HCT116 (cell line): ENCODE results near the gene OCEL1. TPM values are rescaled to one million over a fixed set of nuclear protein-coding genes. Genes with fewer than 3 reads are reported as not detected.
A peak's percentile ranks its signal among the peaks of the same experiment; 100 is the strongest.

ENCODE experiments used
- ATAC-seq: fragments of 200-7000 bp; cut with Tn5 transposase; 2 replicates; pipeline ENCODE4 v1.9.1; 2020; ENCODE audit warnings: mild to moderate bottlenecking, moderate library complexity
- BruUV-seq: library from RNA; stranded (reverse); fragments of 400-500 nt; replicated peaks from 2 replicates; lab custom pipeline; 2021; lab: Mats Ljungman, UMichigan
- CTCF ChIA-PET: fragments of 300-600 bp; sonication (Branson Sonifier 250); formaldehyde crosslinking; loops from one replicate; lab custom pipeline; 2021; ENCODE audit warnings: antibody characterized with exemption; lab: Charles Lee
- POLR2A ChIA-PET: fragments of 300-600, 350-600 bp; sonication (Branson Sonifier 250); formaldehyde crosslinking; loops from one replicate; lab custom pipeline; 2021; ENCODE audit warnings: antibody characterized with exemption; lab: Charles Lee
- RAD21 ChIA-PET, 2 experiments: fragments of 300-600 bp; sonication (Branson Sonifier 250); formaldehyde crosslinking; loops; one replicate each; lab custom pipeline; 2023; ENCODE audit warnings: low total read pairs in 2 of 2; ENCODE audit not compliant: uncharacterized antibody in 2 of 2, unreplicated experiment in 2 of 2, low non-redundant PET in 1 of 2; lab: Charles Lee
- DNase-seq: peaks from one replicate; pipeline ENCODE4 v3.0.0-alpha.2; 2010; ENCODE audit warnings: low read depth, low spot score
- H2AFZ ChIP-seq: fragments of 200-600 bp; shearing (Covaris generic), sonication (generic); 2 replicates; pipeline ENCODE4 v1.6.1; 2017; ENCODE audit warnings: low read depth, mixed run types, mixed read lengths, antibody characterized with exemption, low read length; ENCODE audit not compliant: poor library complexity, severe bottlenecking
- H3K27ac ChIP-seq: 2 replicates; pipeline ENCODE4 v1.5.1; 2012; ENCODE audit warnings: low read depth, low read length
- H3K27me3 ChIP-seq: fragments of 200-600 bp; sonication (generic); 2 replicates; pipeline ENCODE4 v1.6.1; 2016; ENCODE audit warnings: mixed run types, low read length, mixed read lengths; ENCODE audit not compliant: insufficient read depth
- H3K36me3 ChIP-seq, 2 experiments: fragments of 200-500 bp in 1 of 2; fragments of 200-600 bp in 1 of 2; sonication (Bioruptor generic) in 1 of 2; sonication (generic) in 1 of 2; 2 replicates each; pipeline versions ENCODE4 v1.5.1 to v1.6.1; 2014 to 2016; ENCODE audit warnings: low read length in 2 of 2, inconsistent platforms in 1 of 2, mixed read lengths in 1 of 2, mixed run types in 1 of 2; ENCODE audit not compliant: insufficient read depth in 2 of 2, control insufficient read depth in 1 of 2
- H3K4me1 ChIP-seq, 2 experiments: fragments of 200-600 bp in 1 of 2; sonication (generic) in 1 of 2; 2 replicates each; pipeline versions ENCODE4 v1.5.1 to v1.6.1; 2012 to 2017; ENCODE audit warnings: low read length in 2 of 2, inconsistent platforms in 1 of 2, mild to moderate bottlenecking in 1 of 2, mixed read lengths in 1 of 2, mixed run types in 1 of 2, moderate library complexity in 1 of 2; ENCODE audit not compliant: insufficient read depth in 2 of 2, control insufficient read depth in 1 of 2
- H3K4me2 ChIP-seq: fragments of 200-600 bp; sonication (generic); 2 replicates; pipeline ENCODE4 v1.6.1; 2017; ENCODE audit warnings: mixed run types, low read length, mixed read lengths
- H3K4me3 ChIP-seq, 2 experiments: fragments of 200-600 bp in 1 of 2; sonication (generic) in 1 of 2; replicated peaks in 1 of 2; 2 replicates each; pipeline ENCODE4 v1.5.1; 2011 to 2016; ENCODE audit warnings: low read length in 2 of 2, control low read depth in 1 of 2, low read depth in 1 of 2, mild to moderate bottlenecking in 1 of 2, mixed read lengths in 1 of 2, mixed run types in 1 of 2
- H3K79me2 ChIP-seq: fragments of 200-600 bp; sonication (generic); 2 replicates; pipeline ENCODE4 v1.6.1; 2017; ENCODE audit warnings: mild to moderate bottlenecking, mixed run types, low read length, moderate library complexity, mixed read lengths; ENCODE audit not compliant: insufficient read depth
- H3K9ac ChIP-seq: fragments of 200-600 bp; sonication (generic); 2 replicates; pipeline ENCODE4 v1.6.1; 2016; ENCODE audit warnings: low read length, mixed read lengths
- H3K9me2 ChIP-seq: fragments of 200-600 bp; sonication (generic), shearing (Covaris generic); 2 replicates; pipeline ENCODE4 v1.6.1; 2017; ENCODE audit warnings: mixed run types, mild to moderate bottlenecking, moderate library complexity; ENCODE audit not compliant: insufficient read depth
- H3K9me3 ChIP-seq, 2 experiments: fragments of 200-500 bp in 1 of 2; fragments of 200-600 bp in 1 of 2; sonication (Bioruptor generic) in 1 of 2; sonication (generic) in 1 of 2; 2 replicates each; pipeline ENCODE4 v1.6.1; 2014 to 2017; ENCODE audit warnings: low read length in 2 of 2, mixed read lengths in 2 of 2, inconsistent platforms in 1 of 2, low read depth in 1 of 2, mild to moderate bottlenecking in 1 of 2, mixed run types in 1 of 2, moderate library complexity in 1 of 2; ENCODE audit not compliant: control insufficient read depth in 1 of 2, insufficient read depth in 1 of 2
- H4K20me1 ChIP-seq: fragments of 200-600 bp; sonication (generic), shearing (Covaris generic); 2 replicates; pipeline ENCODE4 v1.6.1; 2017; ENCODE audit warnings: mixed run types, mild to moderate bottlenecking, moderate library complexity; ENCODE audit not compliant: insufficient read depth
- CEBPB ChIP-seq: IDR thresholded peaks from 2 replicates; pipeline ENCODE4 v1.6.1; 2012; ENCODE audit warnings: low read depth
- EGR1 ChIP-seq: IDR thresholded peaks from 2 replicates; pipeline ENCODE4 v1.6.1; 2012; ENCODE audit warnings: low read depth
- ELF1 ChIP-seq: IDR thresholded peaks from 2 replicates; pipeline ENCODE4 v1.6.1; 2012; ENCODE audit warnings: low read depth, borderline replicate concordance
- EZH2 ChIP-seq: fragments of 200-600 bp; sonication (generic); IDR thresholded peaks from 2 replicates; pipeline ENCODE4 v1.6.1; 2017; ENCODE audit warnings: antibody characterized with exemption, mixed run types
- FOSL1 ChIP-seq: IDR thresholded peaks from 2 replicates; pipeline ENCODE4 v1.6.1; 2012; ENCODE audit warnings: low read depth
- POLR2A ChIP-seq: IDR thresholded peaks from 2 replicates; pipeline ENCODE4 v1.7.0; 2011; ENCODE audit warnings: borderline replicate concordance; ENCODE audit not compliant: insufficient read depth, insufficient read length; ENCODE audit errors: extremely low read depth
- POLR2AphosphoS5 ChIP-seq: IDR thresholded peaks from 2 replicates; pipeline ENCODE4 v1.6.1; 2011; ENCODE audit warnings: mild to moderate bottlenecking, low read depth, low read length, moderate library complexity
- RAD21 ChIP-seq: IDR thresholded peaks from 2 replicates; pipeline ENCODE4 v1.6.1; 2012; ENCODE audit warnings: low read depth, mild to moderate bottlenecking
- SIN3A ChIP-seq: IDR thresholded peaks from 2 replicates; pipeline ENCODE4 v1.6.1; 2012; ENCODE audit warnings: low read depth
- SP1 ChIP-seq: IDR thresholded peaks from 2 replicates; pipeline ENCODE4 v1.6.1; 2012; ENCODE audit warnings: low read depth
- SRF ChIP-seq: IDR thresholded peaks from 2 replicates; pipeline ENCODE4 v1.6.1; 2012; ENCODE audit warnings: low read depth
- TCF7L2 ChIP-seq: IDR thresholded peaks from 2 replicates; pipeline ENCODE4 v1.7.0; 2011; ENCODE audit warnings: borderline replicate concordance, inconsistent platforms; ENCODE audit not compliant: insufficient read depth, insufficient read length; ENCODE audit errors: extremely low read depth
- YY1 ChIP-seq: IDR thresholded peaks from 2 replicates; pipeline ENCODE4 v1.6.1; 2011; ENCODE audit warnings: low read length, low read depth, moderate library complexity, mild to moderate bottlenecking; ENCODE audit not compliant: insufficient replicate concordance; ENCODE audit errors: extremely low read depth
- ZNF274 ChIP-seq: fragments of 200-500 bp; sonication (Bioruptor generic); IDR thresholded peaks from 2 replicates; pipeline ENCODE4 v1.6.1; 2014; ENCODE audit warnings: mild to moderate bottlenecking, low read depth, low read length, inconsistent platforms
- intact Hi-C: fragments of 100-400 bp; cut with micrococcal nuclease; formaldehyde crosslinking; loops from 2 replicates; pipeline ENCODE4 v1.10.0; 2022
- total RNA-seq: library from RNA; stranded (reverse); gene quantifications from one replicate; pipeline ENCODE4 v1.2.1, GENCODE V29; 2021; ENCODE audit not compliant: unreplicated experiment
- TF ChIP-seq, protein P1 (sequence below): IDR thresholded peaks from 2 replicates; pipeline ENCODE4 v1.6.1; 2012
- TF ChIP-seq, protein P2 (sequence below), 3 experiments: fragments of 200-600 bp in 1 of 3; sonication (generic) in 1 of 3; IDR thresholded peaks in 2 of 3; conservative IDR thresholded peaks in 1 of 3; 2 replicates each; pipeline ENCODE4 v1.5.1; 2012 to 2017; ENCODE audit warnings: low read depth in 2 of 3, low read length in 2 of 3, antibody characterized with exemption in 1 of 3, borderline replicate concordance in 1 of 3, control low read depth in 1 of 3, mild to moderate bottlenecking in 1 of 3, mixed read lengths in 1 of 3, mixed run types in 1 of 3, moderate library complexity in 1 of 3; ENCODE audit not compliant: insufficient read depth in 1 of 3
- TF ChIP-seq, protein P3 (sequence below): IDR thresholded peaks from 2 replicates; pipeline ENCODE4 v1.6.1; 2011; ENCODE audit warnings: mild to moderate bottlenecking, low read length, moderate library complexity; ENCODE audit not compliant: insufficient replicate concordance; ENCODE audit errors: extremely low read depth
- TF ChIP-seq, protein P4 (sequence below): IDR thresholded peaks from 2 replicates; pipeline ENCODE4 v1.6.1; 2012

Gene OCEL1
- total RNA-seq, 1 experiment from 2014 or later, result 39.8 TPM

DNA sequence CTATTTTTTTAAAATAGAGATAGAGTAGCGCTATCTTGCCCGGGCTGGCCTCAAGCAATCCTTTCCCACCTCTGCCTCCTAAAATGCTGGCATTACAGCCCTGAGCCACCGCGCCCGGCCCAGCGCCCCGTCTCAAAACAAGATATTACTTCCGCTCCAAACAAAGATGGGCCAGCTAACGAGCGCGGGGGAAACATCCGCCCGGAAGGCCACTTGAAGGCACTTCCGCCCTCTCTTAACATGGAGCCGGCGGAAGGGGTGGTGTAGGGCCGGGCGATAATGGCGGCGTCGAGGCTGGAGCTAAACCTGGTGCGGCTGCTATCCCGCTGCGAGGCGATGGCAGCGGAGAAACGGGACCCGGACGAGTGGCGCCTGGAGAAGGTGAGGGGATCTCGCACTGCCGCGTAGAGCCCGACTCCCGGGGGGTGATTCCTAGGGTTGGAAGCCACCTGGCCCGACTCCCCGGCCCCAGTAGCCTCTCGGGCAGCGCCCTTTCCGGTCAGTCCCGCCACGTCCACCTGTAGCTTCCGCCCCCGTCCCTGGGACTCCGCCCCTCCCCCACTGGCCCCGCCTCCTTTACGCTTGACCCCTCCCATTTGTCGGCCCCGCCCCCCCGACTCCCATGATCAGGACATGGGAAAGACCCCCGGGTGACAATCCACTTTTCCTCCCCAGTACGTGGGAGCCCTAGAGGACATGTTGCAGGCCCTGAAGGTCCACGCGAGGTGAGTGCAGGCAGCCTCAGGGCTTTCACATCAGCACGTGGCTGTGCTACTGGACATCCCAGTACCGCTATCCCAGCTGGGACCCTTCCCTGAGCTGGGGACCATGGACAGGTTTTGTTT, 10.7 kb upstream of the OCEL1 start, which contains the start of gene USE1:
Gene USE1 (plus strand): TSS at position 231 of the 845 bp plus-strand sequence. CDS start 49 bp downstream, at position 280.
- Histone ChIP-seq H3K4me1 (peaks cover 9 to 30% of the 10 kb centered on the region in 2 experiments), H3K36me3 (peaks cover 4 to 5% of the 10 kb centered on the region in 2 experiments; a peak in 2 of 4 replicates), H3K27me3 (no peaks in the 10 kb centered on the region), H3K9me2 (no peaks in the 10 kb centered on the region), H3K9me3 (no peaks in the 10 kb centered on the region), H4K20me1 (no peaks in the 10 kb centered on the region), H3K9ac (peak within 1 kb of the TSS; percentile 80), H3K79me2 (peaks cover 7% of the 10 kb centered on the region; the same call in 1 of the 2 replicates), H3K4me3 (peak within 1 kb of the TSS; percentile 57 to 70), H3K27ac (peak within 1 kb of the TSS; percentile 89), H2AFZ (no peak within 1 kb of the TSS), H3K4me2 (peak within 1 kb of the TSS; percentile 94)
- RAD21 ChIA-PET, result interaction anchor here in 1 of 2 experiments (0.6 to 1.1 kb wide), 2 partner anchors 71 to 94 kb away, joined by 3 to 5 read pairs; partner anchors contain the start of gene DDA1
- no TSS peak for BruUV-seq
- DNase-seq (peak; percentile 84), ATAC-seq (peak; percentile 89)
- intact Hi-C loops, result no loop called here
- CTCF ChIA-PET, result interaction anchor here (1.2 kb wide), 1 partner anchor 94 kb away, joined by 3 read pairs; the partner anchor contains the start of gene DDA1
- POLR2A ChIA-PET, result interaction anchor here (0.6 to 1.9 kb wide), 10 partner anchors 8 to 107 kb away, joined by 3 to 24 read pairs (median 4); partner anchors contain the start of genes BABAM1, DDA1, OCEL1 and USHBP1
- TF ChIP-seq FOSL1 (no peak), CEBPB (no peak), TCF7L2 (peak; percentile 84), ELF1 (peak; percentile 98; the same call in 1 of the 2 replicates), POLR2AphosphoS5 (peak; percentile 88), SIN3A (peak; percentile 86), POLR2A (peak; percentile 61), YY1 (peak; percentile 98), EZH2 (no peak), SP1 (peak; percentile 73), SRF (no peak; the same call in 1 of the 2 replicates), RAD21 (no peak), EGR1 (peak; percentile 88), ZNF274 (no peak)
- TF ChIP-seq, protein P1, sequence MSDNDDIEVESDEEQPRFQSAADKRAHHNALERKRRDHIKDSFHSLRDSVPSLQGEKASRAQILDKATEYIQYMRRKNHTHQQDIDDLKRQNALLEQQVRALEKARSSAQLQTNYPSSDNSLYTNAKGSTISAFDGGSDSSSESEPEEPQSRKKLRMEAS, result peak; percentile 80
- TF ChIP-seq, protein P2, sequence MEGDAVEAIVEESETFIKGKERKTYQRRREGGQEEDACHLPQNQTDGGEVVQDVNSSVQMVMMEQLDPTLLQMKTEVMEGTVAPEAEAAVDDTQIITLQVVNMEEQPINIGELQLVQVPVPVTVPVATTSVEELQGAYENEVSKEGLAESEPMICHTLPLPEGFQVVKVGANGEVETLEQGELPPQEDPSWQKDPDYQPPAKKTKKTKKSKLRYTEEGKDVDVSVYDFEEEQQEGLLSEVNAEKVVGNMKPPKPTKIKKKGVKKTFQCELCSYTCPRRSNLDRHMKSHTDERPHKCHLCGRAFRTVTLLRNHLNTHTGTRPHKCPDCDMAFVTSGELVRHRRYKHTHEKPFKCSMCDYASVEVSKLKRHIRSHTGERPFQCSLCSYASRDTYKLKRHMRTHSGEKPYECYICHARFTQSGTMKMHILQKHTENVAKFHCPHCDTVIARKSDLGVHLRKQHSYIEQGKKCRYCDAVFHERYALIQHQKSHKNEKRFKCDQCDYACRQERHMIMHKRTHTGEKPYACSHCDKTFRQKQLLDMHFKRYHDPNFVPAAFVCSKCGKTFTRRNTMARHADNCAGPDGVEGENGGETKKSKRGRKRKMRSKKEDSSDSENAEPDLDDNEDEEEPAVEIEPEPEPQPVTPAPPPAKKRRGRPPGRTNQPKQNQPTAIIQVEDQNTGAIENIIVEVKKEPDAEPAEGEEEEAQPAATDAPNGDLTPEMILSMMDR (IDR thresholded peaks at IDR 0.05 in 2 of 3, conservative IDR thresholded peaks at IDR 0.05 in 1 of 3; ENCODE audit: borderline replicate concordance in 1 of 3, insufficient read depth in 1 of 3, low read depth in 2 of 3, low read length in 2 of 3), result no peak
- TF ChIP-seq, protein P3, sequence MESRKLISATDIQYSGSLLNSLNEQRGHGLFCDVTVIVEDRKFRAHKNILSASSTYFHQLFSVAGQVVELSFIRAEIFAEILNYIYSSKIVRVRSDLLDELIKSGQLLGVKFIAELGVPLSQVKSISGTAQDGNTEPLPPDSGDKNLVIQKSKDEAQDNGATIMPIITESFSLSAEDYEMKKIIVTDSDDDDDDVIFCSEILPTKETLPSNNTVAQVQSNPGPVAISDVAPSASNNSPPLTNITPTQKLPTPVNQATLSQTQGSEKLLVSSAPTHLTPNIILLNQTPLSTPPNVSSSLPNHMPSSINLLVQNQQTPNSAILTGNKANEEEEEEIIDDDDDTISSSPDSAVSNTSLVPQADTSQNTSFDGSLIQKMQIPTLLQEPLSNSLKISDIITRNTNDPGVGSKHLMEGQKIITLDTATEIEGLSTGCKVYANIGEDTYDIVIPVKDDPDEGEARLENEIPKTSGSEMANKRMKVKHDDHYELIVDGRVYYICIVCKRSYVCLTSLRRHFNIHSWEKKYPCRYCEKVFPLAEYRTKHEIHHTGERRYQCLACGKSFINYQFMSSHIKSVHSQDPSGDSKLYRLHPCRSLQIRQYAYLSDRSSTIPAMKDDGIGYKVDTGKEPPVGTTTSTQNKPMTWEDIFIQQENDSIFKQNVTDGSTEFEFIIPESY, result no peak
- TF ChIP-seq, protein P4, sequence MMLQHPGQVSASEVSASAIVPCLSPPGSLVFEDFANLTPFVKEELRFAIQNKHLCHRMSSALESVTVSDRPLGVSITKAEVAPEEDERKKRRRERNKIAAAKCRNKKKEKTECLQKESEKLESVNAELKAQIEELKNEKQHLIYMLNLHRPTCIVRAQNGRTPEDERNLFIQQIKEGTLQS, result no peak
